ENCODE results near the gene FHAD1. TPM values are rescaled to one million over a fixed set of nuclear protein-coding genes. Genes with fewer than 3 reads are reported as not detected.
"Not testable (repeated sequence)": the region's sequence is repeated elsewhere in the genome, so short reads cannot be mapped to it uniquely, and the experiment has no call there.

Gene FHAD1
- total RNA-seq, 3 donors from 2014 or later (not counting 1 experiment from before 2014, with no cell fraction given): 0.72 to 1.9 (median 1.7) TPM

DNA sequence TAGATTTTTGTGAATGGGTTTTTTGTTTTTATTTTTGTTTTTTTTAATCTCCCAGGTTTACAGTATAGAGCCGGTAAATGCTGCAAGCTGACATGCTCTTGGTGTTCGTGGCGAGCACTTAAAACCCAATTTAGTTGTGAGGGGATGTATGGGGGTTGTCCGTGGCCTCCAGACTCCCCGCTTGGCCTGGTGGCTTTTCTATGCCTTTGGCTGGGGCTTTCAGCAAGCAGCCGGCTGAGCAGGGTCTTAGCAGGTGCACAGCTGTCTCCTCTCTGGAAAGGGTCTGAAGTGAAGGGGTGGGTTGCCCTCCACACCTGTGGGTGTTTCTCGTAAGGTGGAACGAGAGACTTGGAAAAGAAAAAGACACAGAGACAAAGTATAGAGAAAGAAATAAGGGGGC, 131.7 kb downstream of the FHAD1 start:
- Histone ChIP-seq H3K27ac (ENCODE audit: low read length) (no peak overlapping the region), H3K4me3 (ENCODE audit: low read length) (no peak overlapping the region), H3K27me3 (ENCODE audit: control insufficient read depth, insufficient read depth, low read length) (no peaks in the 10 kb centered on the region), H3K9me3 (ENCODE audit: control insufficient read depth, insufficient read depth, low read length) (no peaks in the 10 kb centered on the region), H3K36me3 (ENCODE audit: control insufficient read depth, insufficient read depth, low read length) (no peaks in the 10 kb centered on the region), H3K4me1 (ENCODE audit: control insufficient read depth, insufficient read depth, low read length) (peaks cover 1% of the 10 kb centered on the region)
- Mint-ChIP-seq H3K27me3 (ENCODE audit: low read depth in 2 of 2) (no peaks in the 10 kb centered on the region), H3K4me3 (no peak overlapping the region), H3K4me1 (peaks cover 1 to 23% of the 10 kb centered on the region in 2 donors), H3K36me3 (no peaks in the 10 kb centered on the region), H3K27ac (no peak overlapping the region), H3K9me3 (no peaks in the 10 kb centered on the region)
- DNase-seq: no peak
- intact Hi-C loops (cut with micrococcal nuclease): no loop called here
- no peak for ATAC-seq
- 77% methylated on average over 8 of the region's 8 CpGs for WGBS (ENCODE audit: insufficient coverage)
- TF ChIP-seq, protein P1, sequence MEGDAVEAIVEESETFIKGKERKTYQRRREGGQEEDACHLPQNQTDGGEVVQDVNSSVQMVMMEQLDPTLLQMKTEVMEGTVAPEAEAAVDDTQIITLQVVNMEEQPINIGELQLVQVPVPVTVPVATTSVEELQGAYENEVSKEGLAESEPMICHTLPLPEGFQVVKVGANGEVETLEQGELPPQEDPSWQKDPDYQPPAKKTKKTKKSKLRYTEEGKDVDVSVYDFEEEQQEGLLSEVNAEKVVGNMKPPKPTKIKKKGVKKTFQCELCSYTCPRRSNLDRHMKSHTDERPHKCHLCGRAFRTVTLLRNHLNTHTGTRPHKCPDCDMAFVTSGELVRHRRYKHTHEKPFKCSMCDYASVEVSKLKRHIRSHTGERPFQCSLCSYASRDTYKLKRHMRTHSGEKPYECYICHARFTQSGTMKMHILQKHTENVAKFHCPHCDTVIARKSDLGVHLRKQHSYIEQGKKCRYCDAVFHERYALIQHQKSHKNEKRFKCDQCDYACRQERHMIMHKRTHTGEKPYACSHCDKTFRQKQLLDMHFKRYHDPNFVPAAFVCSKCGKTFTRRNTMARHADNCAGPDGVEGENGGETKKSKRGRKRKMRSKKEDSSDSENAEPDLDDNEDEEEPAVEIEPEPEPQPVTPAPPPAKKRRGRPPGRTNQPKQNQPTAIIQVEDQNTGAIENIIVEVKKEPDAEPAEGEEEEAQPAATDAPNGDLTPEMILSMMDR (IDR thresholded peaks at IDR 0.05): no peak

DNA sequence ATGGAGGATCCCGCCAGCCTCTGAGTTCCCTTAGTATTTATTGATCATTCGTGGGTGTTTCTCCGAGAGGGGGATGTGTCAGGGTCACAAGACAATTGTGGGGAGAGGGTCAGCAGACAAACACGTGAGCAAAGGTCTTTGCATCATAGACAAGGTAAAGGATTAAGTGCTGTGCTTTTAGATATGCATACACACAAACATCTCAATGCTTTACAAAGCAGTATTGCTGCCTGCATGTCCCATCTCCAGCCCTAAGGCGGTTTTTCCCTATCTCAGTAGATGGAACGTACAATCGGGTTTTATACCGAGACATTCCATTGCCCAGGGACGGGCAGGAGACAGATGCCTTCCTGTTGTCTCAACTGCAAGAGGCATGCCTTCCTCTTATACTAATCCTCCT, 132.1 kb downstream of the FHAD1 start:
- H3K36me3 ChIP-seq (ENCODE audit: control insufficient read depth, insufficient read depth, low read length); H3K27me3 Mint-ChIP-seq (ENCODE audit: low read depth in 2 of 2); DNase-seq; H3K4me1 ChIP-seq (ENCODE audit: control insufficient read depth, insufficient read depth, low read length); intact Hi-C loops (cut with micrococcal nuclease); H3K9me3 ChIP-seq (ENCODE audit: control insufficient read depth, insufficient read depth, low read length); H3K27ac Mint-ChIP-seq; H3K27me3 ChIP-seq (ENCODE audit: control insufficient read depth, insufficient read depth, low read length); H3K36me3 Mint-ChIP-seq; ATAC-seq; H3K9me3 Mint-ChIP-seq; H3K4me3 Mint-ChIP-seq; H3K27ac ChIP-seq (ENCODE audit: low read length); H3K4me3 ChIP-seq (ENCODE audit: low read length): not testable (repeated sequence)
- 69% methylated on average over 5 of the region's 9 CpGs for WGBS (ENCODE audit: insufficient coverage)
- peaks cover 6 to 27% of the 10 kb centered on the region in 2 donors for H3K4me1 Mint-ChIP-seq

DNA sequence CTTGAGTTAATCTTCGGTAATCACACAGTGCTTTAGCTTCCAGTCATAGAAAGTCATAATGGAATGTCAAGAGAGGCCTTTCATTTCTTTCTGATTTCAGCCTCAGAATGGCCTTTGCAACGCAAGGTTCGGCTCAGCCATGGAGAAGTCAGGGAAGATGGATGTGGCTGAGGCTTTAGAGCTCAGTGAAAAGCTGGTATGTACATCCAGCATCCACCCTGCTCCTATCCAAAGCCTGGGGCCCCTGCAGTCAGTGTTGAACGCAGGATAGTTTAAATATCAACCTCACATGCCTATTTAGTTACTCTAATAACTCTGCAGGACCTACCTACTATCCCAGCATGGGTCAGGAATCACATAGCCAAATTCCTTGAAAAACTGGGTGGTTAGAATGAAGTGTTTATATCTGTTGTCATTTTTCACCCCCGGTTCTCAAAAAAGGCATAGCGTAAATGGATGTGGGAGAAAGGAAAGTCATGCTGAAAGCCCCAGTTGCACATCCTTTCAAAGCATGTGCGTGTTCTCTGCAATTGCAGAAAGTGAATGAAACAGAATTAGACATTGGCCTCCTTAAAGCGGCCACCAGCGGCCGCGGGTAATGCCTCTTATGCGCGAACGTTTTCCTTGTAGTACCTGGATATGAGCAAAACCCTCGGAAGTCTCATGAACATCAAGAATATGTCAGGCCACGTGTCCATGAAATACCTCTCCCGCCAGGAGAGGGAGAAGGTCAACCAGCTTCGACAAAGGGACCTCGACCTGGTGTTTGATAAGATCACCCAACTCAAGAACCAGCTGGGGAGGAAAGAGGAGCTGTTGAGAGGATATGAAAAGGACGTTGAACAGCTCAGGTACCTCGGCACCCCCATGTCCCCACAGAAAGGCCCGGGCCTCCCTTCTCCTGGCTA, 133.8 kb downstream of the FHAD1 start:
- intact Hi-C loops (cut with micrococcal nuclease): loop anchor here (5.0 kb wide), 2 partner anchors 34 to 36 kb away; no protein-coding TSS in a partner anchor

DNA sequence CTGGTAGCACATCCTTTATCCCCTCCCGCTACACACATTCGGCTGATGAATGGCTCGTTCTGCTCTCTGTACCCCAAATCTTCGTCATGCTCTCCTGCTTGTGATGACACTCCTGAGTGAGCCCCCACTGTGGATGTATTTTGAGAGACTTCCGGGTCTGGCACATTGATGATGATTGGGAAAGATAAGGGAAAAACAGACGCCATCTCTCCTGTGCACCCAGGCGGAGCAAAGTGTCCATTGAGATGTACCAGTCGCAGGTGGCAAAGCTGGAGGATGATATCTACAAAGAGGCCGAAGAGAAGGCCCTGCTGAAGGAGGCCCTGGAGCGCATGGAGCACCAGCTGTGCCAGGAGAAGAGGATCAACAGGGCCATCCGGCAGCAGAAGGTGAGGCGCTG, 134.8 kb downstream of the FHAD1 start:
- Mint-ChIP-seq H3K27me3 (ENCODE audit: low read depth in 2 of 2) (no peaks in the 10 kb centered on the region), H3K4me1 (peaks cover 32 to 54% of the 10 kb centered on the region in 2 donors), H3K4me3 (no peak overlapping the region), H3K27ac (no peak overlapping the region), H3K36me3 (no peaks in the 10 kb centered on the region), H3K9me3 (no peaks in the 10 kb centered on the region)
- Histone ChIP-seq H3K4me1 (ENCODE audit: control insufficient read depth, insufficient read depth, low read length) (peaks cover 32% of the 10 kb centered on the region), H3K36me3 (ENCODE audit: control insufficient read depth, insufficient read depth, low read length) (no peaks in the 10 kb centered on the region), H3K4me3 (ENCODE audit: low read length) (no peak overlapping the region), H3K27me3 (ENCODE audit: control insufficient read depth, insufficient read depth, low read length) (no peaks in the 10 kb centered on the region), H3K27ac (ENCODE audit: low read length) (no peak overlapping the region), H3K9me3 (ENCODE audit: control insufficient read depth, insufficient read depth, low read length) (no peaks in the 10 kb centered on the region)
- DNase-seq (no peak), ATAC-seq (no peak)
- TF ChIP-seq, protein P1 (IDR thresholded peaks at IDR 0.05): no peak
- 95% methylated on average over 12 of the region's 12 CpGs for WGBS (ENCODE audit: insufficient coverage)
- intact Hi-C loops (cut with micrococcal nuclease): loop anchor here (5.0 kb wide), 2 partner anchors 35 kb away; no protein-coding TSS in a partner anchor

More for the DNA sequence above, 133.8 kb downstream of the FHAD1 start:
- Mint-ChIP-seq H3K36me3 (no peaks in the 10 kb centered on the region), H3K9me3 (no peaks in the 10 kb centered on the region), H3K27me3 (ENCODE audit: low read depth in 2 of 2) (no peaks in the 10 kb centered on the region), H3K4me1 (peaks cover 23 to 44% of the 10 kb centered on the region in 2 donors), H3K4me3 (no peak overlapping the region), H3K27ac (no peak overlapping the region)
- Histone ChIP-seq H3K4me3 (ENCODE audit: low read length) (no peak overlapping the region), H3K27ac (ENCODE audit: low read length) (no peak overlapping the region), H3K27me3 (ENCODE audit: control insufficient read depth, insufficient read depth, low read length) (no peaks in the 10 kb centered on the region), H3K9me3 (ENCODE audit: control insufficient read depth, insufficient read depth, low read length) (no peaks in the 10 kb centered on the region), H3K36me3 (ENCODE audit: control insufficient read depth, insufficient read depth, low read length) (no peaks in the 10 kb centered on the region), H3K4me1 (ENCODE audit: control insufficient read depth, insufficient read depth, low read length) (peaks cover 22% of the 10 kb centered on the region)
- TF ChIP-seq, protein P1 (IDR thresholded peaks at IDR 0.05): no peak
- ATAC-seq (no peak), DNase-seq (no peak)
- 91% methylated on average over 22 of the region's 22 CpGs for WGBS (ENCODE audit: insufficient coverage)
